D721Med (cell line): ENCODE data around the gene ZNF460.
"Not testable (repeated sequence)": the region's sequence is repeated elsewhere in the genome, so short reads cannot be mapped to it uniquely, and the experiment has no call there.

Experiments used
- DNase-seq: peaks from one replicate; pipeline ENCODE4 v3.0.0; 2011; ENCODE audit warnings: low spot score; ENCODE audit not compliant: insufficient read length
- FAIRE-seq: peaks from 2 replicates; lab custom pipeline; 2011; peaks lifted over from hg19 to GRCh38; lab: Jason Lieb, UNC
- TF ChIP-seq, protein P1 (sequence below): IDR thresholded peaks from 2 replicates; pipeline ENCODE4 v1.5.1; 2012; ENCODE audit warnings: mild to moderate bottlenecking, control low read depth; ENCODE audit not compliant: insufficient read depth; ENCODE audit errors: missing control alignments

Gene ZNF460

GRCh38 chr19:57267291-57267690 lies 13.0 kb upstream of the ZNF460 start:
- DNase-seq (no peak), FAIRE-seq (no peak)
- TF ChIP-seq, protein P1, sequence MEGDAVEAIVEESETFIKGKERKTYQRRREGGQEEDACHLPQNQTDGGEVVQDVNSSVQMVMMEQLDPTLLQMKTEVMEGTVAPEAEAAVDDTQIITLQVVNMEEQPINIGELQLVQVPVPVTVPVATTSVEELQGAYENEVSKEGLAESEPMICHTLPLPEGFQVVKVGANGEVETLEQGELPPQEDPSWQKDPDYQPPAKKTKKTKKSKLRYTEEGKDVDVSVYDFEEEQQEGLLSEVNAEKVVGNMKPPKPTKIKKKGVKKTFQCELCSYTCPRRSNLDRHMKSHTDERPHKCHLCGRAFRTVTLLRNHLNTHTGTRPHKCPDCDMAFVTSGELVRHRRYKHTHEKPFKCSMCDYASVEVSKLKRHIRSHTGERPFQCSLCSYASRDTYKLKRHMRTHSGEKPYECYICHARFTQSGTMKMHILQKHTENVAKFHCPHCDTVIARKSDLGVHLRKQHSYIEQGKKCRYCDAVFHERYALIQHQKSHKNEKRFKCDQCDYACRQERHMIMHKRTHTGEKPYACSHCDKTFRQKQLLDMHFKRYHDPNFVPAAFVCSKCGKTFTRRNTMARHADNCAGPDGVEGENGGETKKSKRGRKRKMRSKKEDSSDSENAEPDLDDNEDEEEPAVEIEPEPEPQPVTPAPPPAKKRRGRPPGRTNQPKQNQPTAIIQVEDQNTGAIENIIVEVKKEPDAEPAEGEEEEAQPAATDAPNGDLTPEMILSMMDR = no peak

DNA sequence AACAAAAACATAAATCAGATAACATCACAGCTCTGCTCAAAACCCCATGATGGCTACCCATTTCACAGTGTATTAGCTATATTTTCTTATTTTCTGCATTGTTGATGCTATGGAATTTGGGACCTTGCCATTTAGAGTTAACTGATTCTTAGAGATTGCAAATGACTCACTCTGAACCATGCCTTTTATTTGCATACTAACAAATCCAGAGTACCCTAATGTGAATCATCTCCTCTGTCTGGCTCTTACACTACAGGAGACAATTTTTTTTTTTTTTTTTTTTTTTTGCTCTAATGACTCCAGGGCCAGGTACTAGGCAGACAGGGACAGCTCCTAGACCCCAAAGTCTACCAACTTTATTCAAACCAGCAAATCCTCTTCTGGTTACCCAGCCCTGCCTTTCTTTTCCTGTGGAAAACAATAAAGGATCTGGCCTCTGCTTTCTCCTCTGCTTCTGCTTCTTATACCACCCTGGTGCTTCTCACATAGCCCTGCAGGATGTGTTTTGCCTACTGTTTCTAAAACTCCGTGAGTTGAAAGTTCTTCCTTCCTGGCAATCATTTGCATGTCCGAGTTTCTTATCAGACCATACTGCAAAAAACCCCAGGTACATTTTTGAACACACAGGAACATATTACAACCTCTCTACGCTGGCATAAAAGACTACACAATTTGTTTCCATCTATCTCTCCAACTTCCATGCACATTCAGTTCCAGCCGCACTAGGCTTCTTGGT lies 10.6 kb upstream of the ZNF460 start:
- FAIRE-seq (no peak), DNase-seq (no peak)
- TF ChIP-seq, protein P1 = no peak

- FAIRE-seq = no peak
- TF ChIP-seq, protein P1 = no peak
- DNase-seq = no peak
Observed at GRCh38 chr19:57271280-57271679, 9.0 kb upstream of the ZNF460 start.

DNA sequence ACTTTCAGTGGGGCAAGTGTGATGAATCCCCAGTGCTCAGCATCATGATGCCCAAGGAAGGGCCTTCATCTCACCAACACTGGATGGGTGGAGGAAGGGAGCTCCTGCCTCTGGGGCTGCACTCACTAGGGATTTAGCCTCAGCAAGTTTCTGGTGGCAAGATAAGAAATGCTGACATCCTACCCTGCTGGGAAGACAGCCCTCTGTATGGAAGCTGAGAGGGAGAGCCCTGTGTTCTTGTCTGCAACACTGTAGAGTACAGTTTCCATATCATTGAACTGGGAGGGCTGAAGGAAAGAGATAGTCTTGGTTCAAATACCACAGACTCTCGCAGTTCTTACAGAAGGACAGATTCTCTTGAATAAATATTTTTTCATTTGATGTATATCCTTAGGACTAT lies 7.3 kb upstream of the ZNF460 start:
- TF ChIP-seq, protein P1 = no peak
- FAIRE-seq (no peak), DNase-seq (no peak)

- no peak for FAIRE-seq
- DNase-seq = no peak
- TF ChIP-seq, protein P1 = no peak
Observed at GRCh38 chr19:57276430-57276829, 3.9 kb upstream of the ZNF460 start.

DNA sequence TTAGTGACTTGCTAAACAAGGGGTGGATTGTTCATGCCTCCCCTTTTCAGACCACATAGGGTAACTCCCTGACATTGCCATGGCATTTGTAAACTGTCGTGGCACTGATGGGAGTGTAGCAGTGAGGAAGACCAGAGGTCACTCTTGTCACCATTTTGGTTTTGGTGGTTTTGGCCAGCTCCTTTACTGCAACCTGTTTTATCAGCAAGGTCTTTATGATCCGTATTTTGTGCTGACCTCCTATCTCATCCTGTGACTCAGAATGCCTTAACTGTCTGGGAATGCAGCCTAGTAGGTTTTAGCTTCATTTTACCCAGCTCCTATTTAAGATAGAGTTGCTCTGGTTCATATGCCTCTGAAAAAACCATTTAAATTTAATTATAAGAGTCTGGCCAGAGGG lies 1.8 kb upstream of the ZNF460 start:
- not testable (repeated sequence) for FAIRE-seq, DNase-seq

- no peak for FAIRE-seq
- DNase-seq = peak; percentile 75
- TF ChIP-seq, protein P1 = peak; percentile 38
Observed at GRCh38 chr19:57279418-57280164, 694 bp upstream of the ZNF460 start.
